GM12878 (cell line): ENCODE data around the gene B9D2. TPM values are rescaled to one million over a fixed set of nuclear protein-coding genes. Genes with fewer than 3 reads are reported as not detected.
A peak's percentile ranks its signal among the peaks of the same experiment; 100 is the strongest.

Experiments
- BACH1 ChIP-seq: fragments of 450-650 bp; IDR thresholded peaks from 2 replicates; pipeline ENCODE4 v1.6.1; 2017; ENCODE audit warnings: mild to moderate bottlenecking, borderline replicate concordance
- polyA plus RNA-seq, 11 experiments: library from polyadenylated mRNA; depleted of rRNA in 4 of 11; unstranded in 6 of 11; stranded (reverse) in 5 of 11; fragments of >200 nt; fragmentation: Nextera tagmentation in 4 of 11; fragmentation: Illumina TruSeq in 1 of 11; extraction: Ambion mirVana in 4 of 11; extraction: Trizol in 1 of 11; gene quantifications; 1 replicate in 1 of 11; 2 replicates in 10 of 11; pipeline versions ENCODE4 v1.2.1 to v1.2.3, GENCODE V29; 2011 to 2016; ENCODE audit warnings: inconsistent platforms in 2 of 11, missing spikeins in 2 of 11, low read depth in 1 of 11
- total RNA-seq, 4 experiments: library from RNA; depleted of rRNA in 3 of 4; stranded (reverse); fragments of >200 nt in 3 of 4; fragmentation: Illumina TruSeq in 1 of 4; extraction: Trizol in 1 of 4; gene quantifications; 2 replicates each; pipeline versions ENCODE4 v1.2.1 to v1.2.3, GENCODE V29; 2013 to 2021
- TF ChIP-seq, protein P1 (sequence below): fragments of 450-650 bp; IDR thresholded peaks from 2 replicates; pipeline ENCODE4 v1.6.1; 2018; ENCODE audit warnings: borderline replicate concordance, mild to moderate bottlenecking; ENCODE audit not compliant: partially characterized antibody
- TF ChIP-seq, protein P2 (sequence below): fragments of 450-650 bp; conservative IDR thresholded peaks from 2 replicates; pipeline ENCODE4 v1.6.1; 2017; ENCODE audit warnings: mild to moderate bottlenecking, moderate library complexity

The B9D2 gene
- total and polyA plus RNA-seq, 10 of the 15 experiments (the other 5 are each of a cell fraction or from before 2014, with no cell fraction given): 2.4 to 12.4 (median 5.0) TPM

GRCh38 chr19:41310033-41310831 lies 53.7 kb downstream of the B9D2 start, which contains the start of gene CCDC97 (continued):
- TF ChIP-seq, protein P1, sequence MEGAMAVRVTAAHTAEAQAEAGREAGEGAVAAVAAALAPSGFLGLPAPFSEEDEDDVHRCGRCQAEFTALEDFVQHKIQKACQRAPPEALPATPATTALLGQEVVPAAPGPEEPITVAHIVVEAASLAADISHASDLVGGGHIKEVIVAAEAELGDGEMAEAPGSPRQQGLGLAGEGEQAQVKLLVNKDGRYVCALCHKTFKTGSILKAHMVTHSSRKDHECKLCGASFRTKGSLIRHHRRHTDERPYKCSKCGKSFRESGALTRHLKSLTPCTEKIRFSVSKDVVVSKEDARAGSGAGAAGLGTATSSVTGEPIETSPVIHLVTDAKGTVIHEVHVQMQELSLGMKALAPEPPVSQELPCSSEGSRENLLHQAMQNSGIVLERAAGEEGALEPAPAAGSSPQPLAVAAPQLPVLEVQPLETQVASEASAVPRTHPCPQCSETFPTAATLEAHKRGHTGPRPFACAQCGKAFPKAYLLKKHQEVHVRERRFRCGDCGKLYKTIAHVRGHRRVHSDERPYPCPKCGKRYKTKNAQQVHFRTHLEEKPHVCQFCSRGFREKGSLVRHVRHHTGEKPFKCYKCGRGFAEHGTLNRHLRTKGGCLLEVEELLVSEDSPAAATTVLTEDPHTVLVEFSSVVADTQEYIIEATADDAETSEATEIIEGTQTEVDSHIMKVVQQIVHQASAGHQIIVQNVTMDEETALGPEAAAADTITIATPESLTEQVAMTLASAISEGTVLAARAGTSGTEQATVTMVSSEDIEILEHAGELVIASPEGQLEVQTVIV: peak; percentile 62
- TF ChIP-seq BACH1: peak; percentile 76; the same call in 1 of the 2 replicates
- TF ChIP-seq, protein P2, sequence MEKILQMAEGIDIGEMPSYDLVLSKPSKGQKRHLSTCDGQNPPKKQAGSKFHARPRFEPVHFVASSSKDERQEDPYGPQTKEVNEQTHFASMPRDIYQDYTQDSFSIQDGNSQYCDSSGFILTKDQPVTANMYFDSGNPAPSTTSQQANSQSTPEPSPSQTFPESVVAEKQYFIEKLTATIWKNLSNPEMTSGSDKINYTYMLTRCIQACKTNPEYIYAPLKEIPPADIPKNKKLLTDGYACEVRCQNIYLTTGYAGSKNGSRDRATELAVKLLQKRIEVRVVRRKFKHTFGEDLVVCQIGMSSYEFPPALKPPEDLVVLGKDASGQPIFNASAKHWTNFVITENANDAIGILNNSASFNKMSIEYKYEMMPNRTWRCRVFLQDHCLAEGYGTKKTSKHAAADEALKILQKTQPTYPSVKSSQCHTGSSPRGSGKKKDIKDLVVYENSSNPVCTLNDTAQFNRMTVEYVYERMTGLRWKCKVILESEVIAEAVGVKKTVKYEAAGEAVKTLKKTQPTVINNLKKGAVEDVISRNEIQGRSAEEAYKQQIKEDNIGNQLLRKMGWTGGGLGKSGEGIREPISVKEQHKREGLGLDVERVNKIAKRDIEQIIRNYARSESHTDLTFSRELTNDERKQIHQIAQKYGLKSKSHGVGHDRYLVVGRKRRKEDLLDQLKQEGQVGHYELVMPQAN: peak; percentile 93
